ENCODE results near the gene PREB.

DNA sequence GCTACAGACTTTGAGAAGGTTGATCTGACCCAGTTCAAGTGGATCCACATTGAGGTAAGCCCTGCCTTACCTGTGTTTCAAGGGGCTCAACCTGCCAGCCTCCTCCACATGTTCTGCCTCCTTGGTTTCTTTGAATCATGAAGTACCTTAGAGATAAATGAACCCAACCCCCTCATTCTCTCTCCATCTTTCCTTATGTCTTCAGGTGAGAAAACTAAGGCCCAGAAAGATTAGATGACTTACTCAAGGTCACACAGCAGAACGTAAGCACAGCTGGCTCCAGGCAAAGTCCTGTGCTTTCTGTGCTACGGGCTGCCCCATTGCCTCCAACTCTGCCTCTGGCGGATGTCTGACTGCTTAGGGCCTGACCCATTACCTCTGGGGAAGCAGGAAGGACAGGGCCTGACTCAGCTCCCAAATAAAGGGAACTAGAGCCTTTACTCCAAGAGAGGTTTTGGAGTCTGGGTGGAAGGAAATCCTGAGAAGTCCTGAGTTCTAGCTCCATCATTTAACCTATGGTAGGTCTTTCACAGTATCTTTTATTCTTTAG lies 37.6 kb downstream of the PREB start:
- TF ChIP-seq, protein P1, sequence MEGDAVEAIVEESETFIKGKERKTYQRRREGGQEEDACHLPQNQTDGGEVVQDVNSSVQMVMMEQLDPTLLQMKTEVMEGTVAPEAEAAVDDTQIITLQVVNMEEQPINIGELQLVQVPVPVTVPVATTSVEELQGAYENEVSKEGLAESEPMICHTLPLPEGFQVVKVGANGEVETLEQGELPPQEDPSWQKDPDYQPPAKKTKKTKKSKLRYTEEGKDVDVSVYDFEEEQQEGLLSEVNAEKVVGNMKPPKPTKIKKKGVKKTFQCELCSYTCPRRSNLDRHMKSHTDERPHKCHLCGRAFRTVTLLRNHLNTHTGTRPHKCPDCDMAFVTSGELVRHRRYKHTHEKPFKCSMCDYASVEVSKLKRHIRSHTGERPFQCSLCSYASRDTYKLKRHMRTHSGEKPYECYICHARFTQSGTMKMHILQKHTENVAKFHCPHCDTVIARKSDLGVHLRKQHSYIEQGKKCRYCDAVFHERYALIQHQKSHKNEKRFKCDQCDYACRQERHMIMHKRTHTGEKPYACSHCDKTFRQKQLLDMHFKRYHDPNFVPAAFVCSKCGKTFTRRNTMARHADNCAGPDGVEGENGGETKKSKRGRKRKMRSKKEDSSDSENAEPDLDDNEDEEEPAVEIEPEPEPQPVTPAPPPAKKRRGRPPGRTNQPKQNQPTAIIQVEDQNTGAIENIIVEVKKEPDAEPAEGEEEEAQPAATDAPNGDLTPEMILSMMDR (conservative IDR thresholded peaks at IDR 0.05; ENCODE audit: low read length) = no peak
- TF ChIP-seq EZH2phosphoT487 (IDR thresholded peaks at IDR 0.05; ENCODE audit: borderline replicate concordance, low read depth, low read length) = no peak
